K562 (cell line): Measurements from ENCODE around the gene APP. TPM values are rescaled to one million over a fixed set of nuclear protein-coding genes. Genes with fewer than 3 reads are reported as not detected.

Experiments used
- ATAC-seq: fragments of 200-7000 bp; cut with Tn5 transposase; 3 replicates; pipeline ENCODE4 v1.9.1; 2020; ENCODE audit warnings: moderate library complexity
- BruUV-seq: library from RNA; stranded (reverse); fragments of 400-500 nt; replicated peaks from 2 replicates; lab custom pipeline; 2021; lab: Mats Ljungman, UMichigan
- CTCF ChIA-PET: fragments of 300-600 bp; formaldehyde crosslinking; extraction: SDS; loops from one replicate; lab custom pipeline; 2021; ENCODE audit warnings: low intra/inter-chr PET ratio; lab: Yijun Ruan, JAX
- POLR2A ChIA-PET: fragments of 300-600, 350-650 bp; sonication (Branson Sonifier 250); formaldehyde crosslinking; extraction: SDS; loops from one replicate; lab custom pipeline; 2021; ENCODE audit warnings: antibody characterized with exemption, inconsistent platforms; lab: Yijun Ruan, JAX
- DNase-seq, 4 experiments: peaks; one replicate each; pipeline versions ENCODE4 v3.0.0 to v3.0.0-alpha.2; 2011 to 2018; ENCODE audit warnings: low spot score in 3 of 4, mixed read lengths in 3 of 4; ENCODE audit errors: extremely low read depth in 1 of 4
- FAIRE-seq: peaks from 2 replicates; lab custom pipeline; 2011; peaks lifted over from hg19 to GRCh38; lab: Jason Lieb, UNC
- H2AFZ ChIP-seq: 2 replicates; pipeline ENCODE4 v1.6.0; 2011; ENCODE audit warnings: low read depth, low read length, control low read depth, inconsistent platforms
- H3K27ac ChIP-seq: fragments of 200-600 bp; 3 replicates; pipeline ENCODE4 v1.8.0; 2011; ENCODE audit warnings: low read depth, mild to moderate bottlenecking, control low read depth, inconsistent platforms, low read length, moderate library complexity, mixed read lengths; ENCODE audit errors: extremely low read depth
- H3K27me3 ChIP-seq, 2 experiments: fragments of 300-600 bp in 1 of 2; 2 replicates in 1 of 2; 3 replicates in 1 of 2; pipeline versions ENCODE4 v1.6.0 to v1.8.0; 2011; ENCODE audit warnings: inconsistent platforms in 2 of 2, low read length in 2 of 2, mild to moderate bottlenecking in 1 of 2, mixed read lengths in 1 of 2, moderate library complexity in 1 of 2; ENCODE audit not compliant: control insufficient read depth in 2 of 2, insufficient read depth in 2 of 2
- H3K36me3 ChIP-seq: fragments of 300-600 bp; 3 replicates; pipeline ENCODE4 v1.8.0; 2011; ENCODE audit warnings: mild to moderate bottlenecking, low read length, inconsistent platforms; ENCODE audit not compliant: control insufficient read depth, insufficient read depth
- H3K4me1 ChIP-seq, 2 experiments: fragments of 200-600 bp in 1 of 2; replicated peaks in 1 of 2; 2 replicates in 1 of 2; 3 replicates in 1 of 2; pipeline versions ENCODE4 v1.5.1 to v1.8.0; 2011; ENCODE audit warnings: inconsistent platforms in 2 of 2, low read length in 2 of 2, mild to moderate bottlenecking in 1 of 2, mixed read lengths in 1 of 2, moderate library complexity in 1 of 2; ENCODE audit not compliant: control insufficient read depth in 2 of 2, insufficient read depth in 2 of 2
- H3K4me2 ChIP-seq: 2 replicates; pipeline ENCODE4 v1.6.1; 2011; ENCODE audit warnings: low read length, control low read depth, inconsistent platforms, mixed read lengths; ENCODE audit not compliant: insufficient read depth
- H3K4me3 ChIP-seq: fragments of 200-600 bp; sonication (generic), shearing (Covaris generic); 2 replicates; pipeline ENCODE4 v1.5.1; 2016; ENCODE audit warnings: control low read depth, inconsistent platforms
- H3K79me2 ChIP-seq: fragments of 200-600 bp; 3 replicates; pipeline ENCODE4 v1.8.0; 2011; ENCODE audit warnings: low read length, inconsistent platforms; ENCODE audit not compliant: control insufficient read depth, insufficient read depth
- H3K9ac ChIP-seq, 2 experiments: 2 replicates each; pipeline versions ENCODE4 v1.6.0 to v1.6.1; 2011; ENCODE audit warnings: low read depth in 2 of 2, low read length in 2 of 2, control low read depth in 1 of 2, inconsistent platforms in 1 of 2, mild to moderate bottlenecking in 1 of 2, mixed read lengths in 1 of 2; ENCODE audit not compliant: insufficient read depth in 1 of 2
- H3K9me1 ChIP-seq: one replicate; pipeline ENCODE4 v1.6.0; 2011; ENCODE audit warnings: inconsistent platforms, mild to moderate bottlenecking, low read length, moderate library complexity; ENCODE audit not compliant: control insufficient read depth, insufficient read depth
- H3K9me3 ChIP-seq: replicated peaks from 2 replicates; pipeline ENCODE4 v1.5.1; 2011; ENCODE audit warnings: low read depth, low read length, inconsistent platforms; ENCODE audit not compliant: control insufficient read depth, insufficient read depth
- H4K20me1 ChIP-seq: replicated peaks from 2 replicates; pipeline ENCODE4 v1.6.1; 2011; ENCODE audit warnings: low read length, inconsistent platforms, mixed read lengths; ENCODE audit not compliant: control insufficient read depth, insufficient read depth
- GTF3C2 ChIP-seq: IDR thresholded peaks from 3 replicates; pipeline ENCODE4 v1.6.1; 2011; ENCODE audit warnings: borderline replicate concordance, mild to moderate bottlenecking, moderate library complexity; ENCODE audit not compliant: insufficient read length; ENCODE audit errors: extremely low read depth
- NCOA4 ChIP-seq: fragments of 450-650 bp; IDR thresholded peaks from 2 replicates; pipeline ENCODE4 v1.6.1; 2018; ENCODE audit warnings: mild to moderate bottlenecking; ENCODE audit not compliant: partially characterized antibody
- NFXL1 ChIP-seq: fragments of 450-650 bp; formaldehyde crosslinking; IDR thresholded peaks from 2 replicates; pipeline ENCODE4 v1.4.0; 2021; ENCODE audit warnings: mild to moderate bottlenecking
- PCBP2 ChIP-seq: fragments of 200-400 bp; formaldehyde crosslinking; IDR thresholded peaks from 2 replicates; pipeline ENCODE4 v1.6.1; 2018; ENCODE audit warnings: low read length, low read depth, mild to moderate bottlenecking, moderate library complexity; ENCODE audit not compliant: poor library complexity, severe bottlenecking
- STAT5A ChIP-seq: IDR thresholded peaks from 2 replicates; pipeline ENCODE4 v1.6.1; 2012; ENCODE audit warnings: low read length, inconsistent platforms, borderline replicate concordance
- ZBTB33 ChIP-seq: sonication (generic); formaldehyde crosslinking; IDR thresholded peaks from 2 replicates; pipeline ENCODE4 v1.8.1; 2023; ENCODE audit warnings: mild to moderate bottlenecking, missing genetic modification reagents
- WGBS: fragments of 100-300 bp; shearing (Covaris generic); methylation state at CpG from one replicate; pipeline ENCODE4 v1.1.6; 2016; ENCODE audit warnings: low coverage, mixed read lengths; ENCODE audit not compliant: insufficient coverage; ENCODE audit errors: missing lambda C conversion rate; 5-methylcytosine and 5-hydroxymethylcytosine counted together
- in situ Hi-C: fragments of 300-500 bp; cut with MboI; formaldehyde crosslinking; loops from 4 replicates; pipeline ENCODE4 v1.15.0; 2018; ENCODE audit warnings: inconsistent platforms, mixed read lengths
- intact Hi-C: fragments of 100-400 bp; cut with micrococcal nuclease; formaldehyde crosslinking; loops from 2 replicates; pipeline ENCODE4 v1.14.2; 2022
- polyA plus RNA-seq, 8 experiments: library from polyadenylated mRNA; depleted of rRNA in 4 of 8; stranded (reverse) in 5 of 8; unstranded in 3 of 8; fragments of >200 nt; fragmentation: Nextera tagmentation in 2 of 8; fragmentation: Illumina TruSeq in 1 of 8; extraction: Ambion mirVana in 2 of 8; extraction: Trizol in 1 of 8; gene quantifications; 2 replicates each; pipeline versions ENCODE4 v1.2.1 to v1.2.3, GENCODE V29; 2011 to 2014; ENCODE audit warnings: inconsistent platforms in 1 of 8, missing spikeins in 1 of 8
- total RNA-seq, 7 experiments: library from RNA; depleted of rRNA in 6 of 7; stranded (reverse); fragments of >200 nt in 6 of 7; fragmentation: Illumina TruSeq in 2 of 7; extraction: Trizol in 2 of 7; gene quantifications; 2 replicates each; pipeline versions ENCODE4 v1.2.1 to v1.2.3, GENCODE V29; 2011 to 2021; ENCODE audit warnings: low replicate concordance in 1 of 7

The APP gene
- total and polyA plus RNA-seq, 9 of the 15 experiments (the other 6 are each of a cell fraction or from before 2014, with no cell fraction given): 0.01 to 1.5 (median 0.16) TPM; not detected in 5

DNA sequence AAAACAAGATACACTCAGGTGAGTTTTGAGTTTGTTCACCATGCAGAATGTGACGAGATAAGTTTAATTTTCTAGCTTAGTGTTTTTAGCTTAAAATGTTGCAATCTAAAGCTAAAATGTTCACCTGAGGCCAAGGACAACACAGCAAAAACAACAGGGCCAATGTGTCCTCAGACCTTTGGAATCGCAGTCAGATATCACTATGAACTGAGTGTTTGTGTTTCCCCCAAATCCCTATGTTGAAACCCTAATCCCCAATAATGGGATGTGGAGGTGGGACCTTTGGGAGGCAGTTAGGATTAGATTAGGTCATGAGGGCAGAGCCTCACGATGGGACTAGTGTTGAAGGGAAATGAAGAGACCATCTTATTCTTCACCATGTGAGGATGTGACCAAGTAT lies 291.4 kb downstream of the APP start:
- CTCF ChIA-PET: no interaction called here
- no peak for FAIRE-seq
- no peak overlapping the region for H3K9ac ChIP-seq

More for the DNA sequence above, 291.4 kb downstream of the APP start:
- Histone ChIP-seq H3K9me3 (no peaks in the 10 kb centered on the region), H3K36me3 (no peaks in the 10 kb centered on the region), H3K9me1 (no peaks in the 10 kb centered on the region), H3K27ac (no peak overlapping the region), H3K79me2 (no peaks in the 10 kb centered on the region), H3K4me3 (no peak overlapping the region), H3K4me1 (no peaks in the 10 kb centered on the region), H2AFZ (no peak overlapping the region), H3K4me2 (no peak overlapping the region), H3K27me3 (no peaks in the 10 kb centered on the region), H4K20me1 (no peaks in the 10 kb centered on the region)
- ATAC-seq (no peak), DNase-seq (no peak)
- in situ Hi-C loops: loop anchor here (25.0 kb wide), 1 partner anchor 833 kb away; no protein-coding TSS in a partner anchor
- intact Hi-C loops: no loop called here
- no peak for TF ChIP-seq STAT5A
- no peak for TF ChIP-seq PCBP2
- no peak for TF ChIP-seq ZBTB33 (CRISPR knock-in tag)
- TF ChIP-seq GTF3C2: no peak
- no peak for TF ChIP-seq NFXL1
- no peak for TF ChIP-seq NCOA4
- POLR2A ChIA-PET: no interaction called here
- 4% methylated on average over 3 of the region's 3 CpGs for WGBS
- BruUV-seq: no TSS peak
